ENCODE results near the gene IGF2BP2. TPM values are rescaled to one million over a fixed set of nuclear protein-coding genes. Genes with fewer than 3 reads are reported as not detected.

IGF2BP2 gene
- total and polyA plus RNA-seq, 8 donors: 4.0 to 303 (median 29.0) TPM

- Histone ChIP-seq H3K36me3 (no peaks in the 10 kb centered on the region), H3K4me3 (no peak overlapping the region), H3K27me3 (no peaks in the 10 kb centered on the region), H3K4me1 (peaks cover 0 to 29% (median 7%) of the 10 kb centered on the region in 4 donors), H3K9me3 (peaks cover 0 to 6% (median 0%) of the 10 kb centered on the region in 4 donors), H3K27ac (no peak overlapping the region)
- no peak for TF ChIP-seq EP300 (IDR thresholded peaks at IDR 0.05)
- TF ChIP-seq POLR2A (IDR thresholded peaks at IDR 0.05): no peak
- TF ChIP-seq CTCF (IDR thresholded peaks at IDR 0.05): no peak
- TF ChIP-seq POLR2AphosphoS5 (IDR thresholded peaks at IDR 0.05): no peak
- 40 to 76% (median 67%) methylated on average over 4 of the region's 4 CpGs for WGBS, 5 donors
- intact Hi-C loops (cut with DNase I; ENCODE audit: low total_unique reads): no loop called here
- DNase-seq: no peak
These were observed 68.4 kb downstream of the IGF2BP2 start for GRCh38 chr3:185756477-185756876.

- TF ChIP-seq POLR2A (IDR thresholded peaks at IDR 0.05): no peak
- TF ChIP-seq EP300 (IDR thresholded peaks at IDR 0.05): no peak
- TF ChIP-seq POLR2AphosphoS5 (IDR thresholded peaks at IDR 0.05): no peak
- TF ChIP-seq CTCF (IDR thresholded peaks at IDR 0.05): no peak
- 75 to 93% (median 91%) methylated on average over 3 of the region's 3 CpGs for WGBS, 5 donors
- Histone ChIP-seq H3K27ac (no peak overlapping the region), H3K4me1 (peaks cover 0 to 14% (median 3%) of the 10 kb centered on the region in 4 donors), H3K4me3 (no peak overlapping the region), H3K27me3 (no peaks in the 10 kb centered on the region), H3K36me3 (no peaks in the 10 kb centered on the region), H3K9me3 (peaks cover 0 to 6% (median 0%) of the 10 kb centered on the region in 4 donors)
- intact Hi-C loops (cut with DNase I; ENCODE audit: low total_unique reads): no loop called here
- DNase-seq: no peak
These were observed 69.9 kb downstream of the IGF2BP2 start for GRCh38 chr3:185754920-185755319.

GRCh38 chr3:185753354-185753753 lies 71.5 kb downstream of the IGF2BP2 start:
- Histone ChIP-seq H3K27me3 (no peaks in the 10 kb centered on the region), H3K4me1 (peaks cover 0 to 6% (median 0%) of the 10 kb centered on the region in 4 donors), H3K9me3 (peaks cover 0 to 6% (median 0%) of the 10 kb centered on the region in 4 donors), H3K36me3 (no peaks in the 10 kb centered on the region), H3K27ac (no peak overlapping the region), H3K4me3 (no peak overlapping the region)
- DNase-seq: no peak
- WGBS, 5 donors: 70 to 81% (median 76%) methylated on average over 5 of the region's 5 CpGs
- intact Hi-C loops (cut with DNase I; ENCODE audit: low total_unique reads): no loop called here
- TF ChIP-seq EP300 (IDR thresholded peaks at IDR 0.05): no peak
- TF ChIP-seq POLR2A (IDR thresholded peaks at IDR 0.05): no peak
- no peak for TF ChIP-seq CTCF (IDR thresholded peaks at IDR 0.05)
- no peak for TF ChIP-seq POLR2AphosphoS5 (IDR thresholded peaks at IDR 0.05)

- H3K36me3 ChIP-seq: no peaks in the 10 kb centered on the region
- intact Hi-C loops (cut with DNase I; ENCODE audit: low total_unique reads): no loop called here
- DNase-seq: no peak
- H3K27me3 ChIP-seq: no peaks in the 10 kb centered on the region
- no peak overlapping the region for H3K4me3 ChIP-seq
- no peak for TF ChIP-seq POLR2A (IDR thresholded peaks at IDR 0.05)
- TF ChIP-seq EP300 (IDR thresholded peaks at IDR 0.05): no peak
- TF ChIP-seq POLR2AphosphoS5 (IDR thresholded peaks at IDR 0.05): no peak
- no peak for TF ChIP-seq CTCF (IDR thresholded peaks at IDR 0.05)
- 65 to 76% (median 70%) methylated on average over 5 of the region's 5 CpGs for WGBS, 5 donors
- H3K4me1 ChIP-seq: peaks cover 6 to 11% (median 6%) of the 10 kb centered on the region in 4 donors
- no peak overlapping the region for H3K27ac ChIP-seq
- peaks cover 0 to 6% (median 0%) of the 10 kb centered on the region in 4 donors for H3K9me3 ChIP-seq
These were observed 74.1 kb downstream of the IGF2BP2 start for GRCh38 chr3:185750702-185751101.
